GM06990 (cell line): ENCODE measurements around the gene OTULINL.

ENCODE experiments used
- DNase-seq: peaks from one replicate; pipeline ENCODE4 v3.0.0-alpha.2; 2011; ENCODE audit not compliant: insufficient read length; ENCODE audit errors: extremely low read depth
- H3K27me3 ChIP-seq: replicated peaks from 2 replicates; pipeline ENCODE4 v1.6.0; 2011; ENCODE audit warnings: low read length; ENCODE audit not compliant: control insufficient read depth, insufficient read depth
- H3K36me3 ChIP-seq: 2 replicates; pipeline ENCODE4 v1.5.1; 2011; ENCODE audit warnings: low read length; ENCODE audit not compliant: control insufficient read depth, insufficient read depth
- H3K4me3 ChIP-seq: replicated peaks from 2 replicates; pipeline ENCODE4 v1.5.1; 2011; ENCODE audit warnings: low read depth, mild to moderate bottlenecking, control low read depth, low read length
- TF ChIP-seq, protein P1 (sequence below): IDR thresholded peaks from 2 replicates; pipeline ENCODE4 v1.5.1; 2011; ENCODE audit warnings: low read length, control low read depth, mild to moderate bottlenecking, inconsistent platforms; ENCODE audit not compliant: insufficient read depth, poor library complexity, severe bottlenecking

Gene OTULINL

DNA sequence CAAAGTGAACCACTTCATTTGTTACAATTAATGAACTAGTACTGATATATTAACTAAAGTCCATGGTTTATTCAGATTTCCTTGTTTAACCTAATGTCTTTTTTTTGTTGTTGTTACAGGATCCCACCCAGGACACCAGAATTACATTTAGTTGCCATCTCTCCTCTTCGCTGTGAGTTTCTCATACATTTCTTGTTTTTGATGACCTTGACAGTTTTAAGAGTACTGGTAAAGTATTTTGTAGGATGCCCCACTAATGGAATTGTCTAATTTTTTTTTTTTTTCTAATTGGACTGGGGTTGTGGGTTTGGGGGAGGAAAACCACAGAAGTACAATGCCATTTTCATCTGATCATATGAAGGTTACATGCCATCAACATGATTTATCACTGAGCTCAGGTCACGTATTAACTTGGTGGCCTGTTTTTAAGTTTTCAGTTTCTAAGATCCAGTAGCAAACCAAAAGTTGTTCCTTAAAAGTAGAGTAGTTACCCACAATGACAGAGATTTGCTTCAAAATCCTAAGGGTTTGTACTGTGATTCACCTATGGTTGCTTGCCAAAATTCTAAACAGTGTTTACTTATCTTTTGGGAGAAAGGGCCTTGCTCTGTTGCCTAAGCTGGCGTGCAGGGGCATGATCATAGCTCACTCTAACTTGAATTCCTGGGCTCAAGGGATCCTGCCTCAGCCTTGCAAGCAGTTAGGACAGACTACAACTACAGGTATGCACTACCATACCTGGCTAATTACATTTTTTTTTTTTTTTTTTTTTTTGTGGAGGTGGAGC is 78.4 kb downstream of the OTULINL start:
- DNase-seq: no peak
- Histone ChIP-seq H3K36me3 (no peaks in the 10 kb centered on the region), H3K27me3 (no peaks in the 10 kb centered on the region), H3K4me3 (no peak overlapping the region)
- TF ChIP-seq, protein P1, sequence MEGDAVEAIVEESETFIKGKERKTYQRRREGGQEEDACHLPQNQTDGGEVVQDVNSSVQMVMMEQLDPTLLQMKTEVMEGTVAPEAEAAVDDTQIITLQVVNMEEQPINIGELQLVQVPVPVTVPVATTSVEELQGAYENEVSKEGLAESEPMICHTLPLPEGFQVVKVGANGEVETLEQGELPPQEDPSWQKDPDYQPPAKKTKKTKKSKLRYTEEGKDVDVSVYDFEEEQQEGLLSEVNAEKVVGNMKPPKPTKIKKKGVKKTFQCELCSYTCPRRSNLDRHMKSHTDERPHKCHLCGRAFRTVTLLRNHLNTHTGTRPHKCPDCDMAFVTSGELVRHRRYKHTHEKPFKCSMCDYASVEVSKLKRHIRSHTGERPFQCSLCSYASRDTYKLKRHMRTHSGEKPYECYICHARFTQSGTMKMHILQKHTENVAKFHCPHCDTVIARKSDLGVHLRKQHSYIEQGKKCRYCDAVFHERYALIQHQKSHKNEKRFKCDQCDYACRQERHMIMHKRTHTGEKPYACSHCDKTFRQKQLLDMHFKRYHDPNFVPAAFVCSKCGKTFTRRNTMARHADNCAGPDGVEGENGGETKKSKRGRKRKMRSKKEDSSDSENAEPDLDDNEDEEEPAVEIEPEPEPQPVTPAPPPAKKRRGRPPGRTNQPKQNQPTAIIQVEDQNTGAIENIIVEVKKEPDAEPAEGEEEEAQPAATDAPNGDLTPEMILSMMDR: no peak

DNA sequence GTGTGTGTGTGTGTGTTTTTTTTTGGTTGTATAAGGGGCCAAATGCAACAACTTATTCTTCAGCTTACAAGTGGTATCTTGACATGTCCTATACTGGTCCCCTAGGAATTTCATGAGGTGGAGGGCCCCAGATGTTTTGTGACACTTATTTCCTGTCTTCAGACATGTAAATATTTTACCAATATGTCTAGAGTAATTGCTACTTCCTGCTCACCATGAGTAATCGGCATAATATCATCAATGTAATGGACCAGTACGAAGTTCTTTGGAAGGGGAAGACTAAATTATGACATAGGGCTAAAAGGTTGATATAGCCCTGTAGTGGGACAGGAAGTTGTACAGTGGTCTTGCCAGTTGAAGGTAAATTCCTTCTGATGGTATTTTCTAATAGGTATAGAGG is 79.2 kb downstream of the OTULINL start:
- Histone ChIP-seq H3K27me3 (no peaks in the 10 kb centered on the region), H3K4me3 (no peak overlapping the region), H3K36me3 (no peaks in the 10 kb centered on the region)
- TF ChIP-seq, protein P1: no peak
- no peak for DNase-seq
